ENCODE data around the gene KRTAP1-3.
"Not testable (repeated sequence)": the region's sequence is repeated elsewhere in the genome, so short reads cannot be mapped to it uniquely, and the experiment has no call there.

Gene KRTAP1-3

DNA sequence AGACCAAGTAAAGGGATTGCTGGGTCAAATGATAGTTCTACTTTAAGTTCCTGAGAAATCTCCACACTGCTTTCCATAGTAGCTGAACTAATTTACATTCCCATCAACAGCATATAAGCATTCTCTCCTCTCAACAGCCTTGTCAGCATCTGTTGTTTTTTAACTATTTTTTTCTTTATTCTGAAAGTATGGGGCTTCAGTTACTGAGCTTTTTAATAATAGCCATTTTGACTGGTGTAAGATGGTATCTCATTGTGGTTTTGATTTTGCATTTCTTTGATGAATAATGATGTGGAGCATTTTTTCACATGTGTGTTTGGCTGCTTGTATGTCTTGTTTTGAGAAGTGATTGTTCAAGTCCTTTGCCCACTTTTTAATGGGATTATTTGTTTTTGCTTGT, 17.9 kb upstream of the KRTAP1-3 start:
- DNase-seq, result no peak

DNA sequence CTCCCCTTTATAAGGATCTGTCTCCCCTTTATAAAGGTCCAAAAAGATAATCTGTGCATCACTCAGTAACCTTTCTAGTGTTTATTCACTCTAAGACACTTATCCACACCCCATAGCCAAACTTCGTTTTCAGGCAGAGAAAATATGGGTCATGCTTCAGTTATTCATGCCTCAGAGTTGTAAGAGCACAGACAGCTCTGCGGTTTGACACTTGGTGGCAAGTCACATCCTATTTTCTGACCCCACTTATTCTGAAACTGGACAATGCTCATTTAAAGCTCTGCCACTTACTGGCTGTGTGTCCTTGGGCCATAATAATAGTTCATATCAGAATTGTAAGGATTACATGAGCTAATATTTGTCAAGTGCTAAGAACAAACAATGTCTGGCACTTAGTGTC, 14.4 kb upstream of the KRTAP1-3 start:
- DNase-seq, result no peak

DNA sequence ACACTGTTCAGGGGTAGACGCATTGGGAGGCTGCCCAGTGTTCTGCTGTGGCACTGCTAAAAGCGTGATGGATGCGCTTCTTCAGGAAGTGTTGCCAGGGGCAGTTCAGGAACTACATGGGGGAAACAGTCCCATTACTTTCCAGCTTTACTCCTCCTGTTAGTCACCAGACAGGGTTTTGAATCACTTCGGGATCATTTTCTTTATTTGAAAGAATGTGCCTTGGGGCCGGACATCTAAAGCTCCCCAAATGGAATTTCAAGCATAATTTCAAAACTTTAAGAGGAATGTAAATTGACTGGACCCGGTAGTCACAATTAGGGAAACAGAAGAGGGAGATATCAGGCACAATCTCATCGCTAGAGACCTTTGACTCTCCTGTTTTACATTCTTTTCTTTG, 13.8 kb upstream of the KRTAP1-3 start:
- no peak for DNase-seq

DNA sequence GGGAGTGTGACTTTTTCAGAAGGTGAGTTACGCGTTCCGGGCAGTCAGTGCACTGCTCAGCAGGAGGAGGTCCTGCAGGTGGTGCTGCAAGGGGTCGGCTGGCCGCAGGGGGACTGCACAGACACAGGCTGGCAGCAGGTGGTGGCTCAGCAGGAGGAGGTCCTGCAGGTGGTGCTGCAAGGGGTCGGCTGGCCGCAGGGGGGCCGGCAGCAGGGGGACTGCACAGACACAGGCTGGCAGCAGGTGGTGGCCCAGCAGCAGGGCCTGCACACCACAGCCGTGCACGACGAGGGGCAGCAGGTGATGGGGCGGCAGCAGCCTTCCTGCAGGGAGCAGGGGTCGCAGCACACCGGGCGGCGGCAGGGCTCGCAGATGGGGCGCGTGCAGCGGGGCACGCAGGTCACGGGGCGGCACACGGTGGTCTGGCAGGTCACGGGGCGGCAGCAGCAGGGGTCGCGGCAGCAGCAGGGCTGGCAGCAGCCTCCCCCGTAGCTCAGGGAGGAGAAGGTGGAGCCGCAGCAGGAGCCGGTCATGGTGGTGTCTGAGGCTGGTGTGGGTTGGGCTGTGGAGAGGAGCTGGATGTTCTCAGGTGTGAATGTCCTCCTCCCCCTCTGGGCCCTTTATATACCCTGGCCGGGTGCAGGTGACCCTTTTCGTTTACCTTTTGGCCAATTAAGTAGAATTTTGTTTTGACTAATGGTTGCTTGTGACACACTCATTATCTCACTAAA, 12.2 kb upstream of the KRTAP1-3 start, which contains the start of gene KRTAP2-1:
TSS of gene KRTAP2-1 (minus strand) at position 582 of the 731 bp plus-strand sequence. CDS start at position 533, 49 bp downstream.
- not testable (repeated sequence) for DNase-seq

DNA sequence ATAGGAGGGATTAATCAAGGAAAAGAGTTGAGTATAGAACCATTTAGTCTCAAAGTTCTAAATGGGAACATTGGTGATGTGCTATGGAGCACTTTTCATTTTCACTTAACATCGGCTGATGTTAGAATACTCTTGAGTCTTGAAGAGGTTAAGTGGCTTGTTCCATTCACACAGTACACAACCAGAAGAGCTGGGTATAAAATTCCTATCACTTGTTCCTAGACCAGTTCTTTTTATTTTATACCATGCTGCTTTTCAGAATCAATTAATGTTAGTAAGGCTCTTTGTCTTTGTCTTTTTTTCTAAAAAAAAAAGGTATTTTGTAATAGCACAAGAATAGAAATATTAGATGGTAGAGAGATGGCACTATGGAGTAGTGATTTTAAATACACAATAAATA, 8.3 kb upstream of the KRTAP1-3 start:
- DNase-seq, result no peak

DNA sequence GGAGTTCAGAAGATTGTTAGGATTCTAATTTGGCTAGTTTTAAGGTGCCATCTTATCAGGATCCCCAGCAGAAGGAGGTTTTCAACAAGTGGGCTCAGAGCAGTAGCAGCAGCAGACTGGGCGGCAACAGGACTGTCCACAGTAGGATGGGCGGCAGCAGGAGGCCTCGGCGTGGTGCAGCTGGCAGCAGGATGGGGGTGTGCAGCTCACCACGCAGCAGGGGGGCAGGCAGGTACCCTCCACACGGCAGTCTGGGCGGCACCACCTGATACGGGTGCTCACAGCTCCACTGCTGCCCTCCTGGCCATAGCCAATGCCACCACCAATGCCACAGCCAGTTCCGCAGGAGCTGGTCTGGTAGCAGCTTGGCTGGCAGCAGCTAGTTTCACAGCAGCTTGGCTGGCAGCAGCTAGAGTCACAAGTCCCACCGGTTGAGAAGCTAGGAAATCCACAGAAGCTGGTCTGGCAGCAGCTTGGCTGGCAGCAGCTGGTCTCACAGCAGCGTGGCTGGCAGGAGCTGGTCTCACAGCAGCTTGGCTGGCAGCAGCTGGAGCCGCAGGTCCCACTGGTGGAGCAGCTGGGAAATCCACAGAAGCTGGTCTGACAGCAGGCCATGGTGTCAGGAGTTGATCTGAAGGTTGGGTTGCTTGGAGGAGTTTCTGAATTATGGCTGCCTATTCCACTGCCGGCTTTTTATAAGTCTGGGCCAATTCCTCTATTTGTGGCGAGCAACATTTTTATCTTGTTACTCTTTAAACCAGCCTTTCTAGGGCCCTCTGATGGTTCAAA, 6.3 kb upstream of the KRTAP1-3 start, which contains the start of gene KRTAP1-1:
TSS of gene KRTAP1-1 (minus strand) at position 668 of the 789 bp plus-strand sequence. CDS start at position 615, 53 bp downstream.
- not testable (repeated sequence) for DNase-seq

DNA sequence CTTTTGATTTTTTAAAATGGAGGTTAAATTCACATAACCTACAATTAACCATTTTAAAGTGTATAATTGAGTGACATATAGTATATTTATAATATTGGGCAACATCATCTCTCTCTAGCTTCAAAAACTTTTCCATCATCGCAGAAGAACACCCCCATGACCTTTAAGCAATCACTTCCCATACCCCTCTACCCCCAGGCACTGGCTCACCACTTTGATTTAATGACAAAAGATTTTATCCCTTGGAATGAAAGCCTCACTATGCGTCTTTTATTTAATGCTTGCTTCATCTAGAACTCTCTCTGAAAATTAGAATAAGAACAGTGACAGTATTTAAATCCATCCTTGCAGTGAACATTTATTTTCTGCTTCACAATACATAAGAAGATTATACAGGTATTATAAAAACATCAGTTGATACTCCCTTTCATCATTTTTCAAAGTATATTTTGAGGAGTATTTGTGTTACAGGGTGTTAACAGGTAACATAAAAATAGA, 3.2 kb upstream of the KRTAP1-3 start:
- no peak for DNase-seq

DNA sequence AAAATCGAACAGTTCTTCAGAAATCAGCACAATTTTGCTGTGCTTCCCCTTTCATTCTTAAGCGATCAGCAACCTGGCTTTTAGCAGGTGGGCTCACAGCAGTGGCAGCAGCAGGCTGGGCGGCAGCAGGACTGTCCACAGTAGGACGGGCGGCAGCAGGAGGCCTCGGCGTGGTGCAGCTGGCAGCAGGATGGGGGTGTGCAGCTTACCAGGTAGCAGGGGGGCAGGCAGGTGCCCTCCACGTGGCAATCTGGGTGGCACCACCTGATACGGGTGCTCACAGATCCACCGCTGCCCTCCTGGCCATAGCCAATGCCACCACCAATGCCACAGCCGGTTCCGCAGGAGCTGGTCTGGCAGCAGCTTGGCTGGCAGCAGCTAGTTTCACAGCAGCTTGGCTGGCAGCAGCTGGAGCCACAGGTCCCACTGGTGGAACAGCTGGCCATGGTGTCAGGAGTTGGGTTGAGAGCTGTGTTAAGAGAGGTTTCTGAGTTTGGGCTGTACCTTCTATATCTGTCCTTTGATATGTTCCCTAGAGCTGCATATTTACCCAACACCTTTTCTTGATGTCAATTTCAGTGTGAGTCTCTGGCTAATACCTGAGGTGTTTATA, 4.9 kb downstream of the KRTAP1-3 start, which contains the start of gene KRTAP1-4:
TSS of gene KRTAP1-4 (minus strand) at position 563 of the 613 bp plus-strand sequence. CDS start at position 446, 117 bp downstream.
- DNase-seq, result no peak

DNA sequence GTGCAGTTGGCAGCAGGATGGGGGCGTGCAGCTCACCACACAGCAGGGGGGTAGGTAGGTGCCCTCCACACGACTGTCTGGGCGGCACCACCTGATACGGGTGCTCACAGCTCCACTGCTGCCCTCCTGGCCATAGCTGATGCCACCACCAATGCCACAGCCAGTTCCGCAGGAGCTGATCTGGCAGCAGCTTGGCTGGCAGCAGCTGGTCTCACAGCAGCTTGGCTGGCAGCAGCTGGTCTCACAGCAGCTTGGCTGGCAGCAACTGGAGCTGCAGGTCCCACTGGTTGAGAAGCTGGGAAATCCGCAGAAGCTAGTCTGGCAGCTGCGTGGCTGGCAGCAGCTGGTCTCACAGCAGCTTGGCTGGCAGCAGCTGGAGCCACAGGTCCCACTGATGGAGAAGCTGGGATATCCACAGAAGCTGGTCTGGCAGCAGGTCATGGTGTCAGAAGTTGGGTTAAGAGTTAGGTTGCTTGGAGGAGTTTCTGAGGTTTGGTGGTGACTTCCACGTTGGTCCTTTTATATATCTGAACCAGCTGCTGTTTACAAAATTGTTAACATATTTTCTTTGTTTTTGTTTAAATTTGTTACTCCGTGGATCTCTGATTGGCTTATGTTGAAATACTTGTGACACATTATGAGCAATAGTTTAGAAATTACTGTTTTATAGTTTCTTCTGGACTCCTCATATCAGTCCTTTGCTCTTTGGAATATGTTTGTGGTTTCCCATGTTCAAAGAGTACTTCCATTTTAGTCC, 7.8 kb downstream of the KRTAP1-3 start, which contains the start of gene KRTAP1-5:
TSS of gene KRTAP1-5 (minus strand) at position 494 of the 757 bp plus-strand sequence. CDS start at position 441, 53 bp downstream.
- no peak for DNase-seq

DNA sequence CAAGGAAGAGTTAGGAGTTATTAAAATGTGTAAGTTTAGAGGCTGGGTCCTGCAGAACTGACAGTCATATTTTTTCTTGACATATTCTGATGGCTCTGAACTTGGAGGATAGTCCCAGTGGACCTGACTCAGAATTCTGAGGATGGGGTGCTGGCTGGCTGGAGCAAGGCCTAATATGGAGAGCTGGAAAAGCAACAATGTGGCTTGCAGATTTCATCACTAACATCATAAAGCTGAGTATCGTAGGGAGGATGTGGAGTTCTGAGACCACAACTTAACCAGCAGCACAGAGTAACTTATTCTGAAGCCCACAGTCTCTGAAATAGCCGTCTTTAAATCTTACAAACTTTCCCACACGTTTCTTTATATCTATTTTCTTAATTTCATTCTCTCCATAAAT, 10.0 kb downstream of the KRTAP1-3 start:
- DNase-seq, result no peak

DNA sequence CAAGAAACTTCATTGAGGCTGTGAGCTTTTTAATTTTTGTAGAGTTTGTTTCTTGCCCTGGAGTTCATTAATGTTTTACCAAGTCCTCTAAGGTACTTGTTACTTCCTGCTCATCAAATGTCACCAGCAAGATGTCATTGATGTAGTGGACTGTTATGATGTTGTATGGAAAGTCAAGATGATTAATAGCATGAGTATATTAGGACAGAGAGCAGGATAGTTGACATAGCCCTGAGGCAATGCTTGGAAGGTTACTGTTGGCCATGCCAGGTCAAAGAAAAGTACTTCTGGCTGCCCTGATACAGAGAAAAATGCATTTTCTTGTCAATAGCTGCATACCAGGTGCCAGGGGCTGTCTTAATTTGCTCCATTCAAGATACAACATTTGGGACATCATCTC, 14.3 kb downstream of the KRTAP1-3 start:
- no peak for DNase-seq

DNA sequence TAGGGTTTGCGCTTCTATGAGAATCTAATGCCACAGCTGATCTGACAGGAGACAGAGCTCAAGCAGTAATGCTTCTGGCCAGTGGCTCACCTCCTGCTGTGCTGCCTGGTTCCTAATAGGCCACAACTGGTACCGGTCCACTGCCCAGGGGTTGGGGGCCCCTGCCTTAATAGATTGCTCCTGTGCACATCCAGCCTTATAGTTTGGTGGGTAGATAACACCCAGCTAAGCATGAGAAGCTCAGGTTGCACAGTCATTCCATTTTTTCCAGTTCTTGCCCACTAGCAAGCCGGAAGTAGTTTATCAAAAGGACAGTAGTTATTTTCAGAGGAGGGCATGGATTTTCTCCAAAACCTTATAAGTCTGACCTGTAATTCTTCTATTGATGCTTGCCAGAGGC, 15.3 kb downstream of the KRTAP1-3 start:
- no peak for DNase-seq

DNA sequence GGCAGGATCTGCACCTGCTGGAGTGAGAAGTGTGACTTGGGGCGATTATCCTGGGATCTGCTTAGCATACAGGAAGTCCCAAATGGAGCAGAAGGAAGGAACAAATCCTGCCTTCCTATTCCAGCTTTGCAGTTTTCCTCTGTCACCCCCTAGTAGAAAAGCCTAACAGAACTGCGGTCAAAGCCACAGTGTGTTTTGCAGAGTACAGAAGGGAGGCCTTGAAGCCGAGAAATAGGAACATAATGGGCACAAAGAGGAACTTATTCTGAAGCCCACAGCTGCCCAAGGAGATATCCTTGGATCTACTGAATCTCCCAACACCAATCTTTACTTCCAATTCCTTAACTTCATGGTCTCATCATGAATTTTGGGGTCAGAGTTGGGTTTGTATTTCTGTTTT, 16.1 kb downstream of the KRTAP1-3 start:
- DNase-seq, result no peak

DNA sequence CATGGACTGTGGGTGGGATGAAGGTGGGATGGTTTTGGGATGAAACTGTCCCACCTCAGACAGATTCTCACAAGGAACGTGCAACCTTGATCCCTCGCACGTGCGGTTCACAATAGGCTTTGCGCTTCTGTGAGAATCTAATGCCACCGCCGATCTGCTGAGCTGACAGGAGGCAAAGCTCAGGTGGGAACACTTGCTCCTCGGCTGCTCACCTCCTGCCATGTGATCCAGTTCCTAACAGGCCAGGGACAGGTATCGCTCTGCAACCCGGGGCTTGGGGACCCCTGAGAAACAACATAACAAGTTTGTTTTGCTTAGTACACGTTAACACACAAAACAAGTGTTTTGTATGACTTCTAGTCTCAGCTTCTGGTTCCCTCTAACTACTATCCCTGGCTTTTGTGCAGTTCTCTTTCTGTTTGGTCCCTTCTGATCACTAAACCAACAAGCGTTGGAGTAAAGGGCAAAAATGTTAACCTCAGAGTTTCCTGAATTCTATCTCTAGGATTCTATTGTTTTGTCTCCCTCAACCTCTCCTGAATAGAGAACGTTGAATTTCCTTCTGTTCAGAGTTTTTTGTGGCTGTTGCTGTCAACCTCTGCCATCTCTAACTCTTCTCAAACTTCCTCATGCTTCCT, 18.0 kb downstream of the KRTAP1-3 start:
- no peak for DNase-seq

DNA sequence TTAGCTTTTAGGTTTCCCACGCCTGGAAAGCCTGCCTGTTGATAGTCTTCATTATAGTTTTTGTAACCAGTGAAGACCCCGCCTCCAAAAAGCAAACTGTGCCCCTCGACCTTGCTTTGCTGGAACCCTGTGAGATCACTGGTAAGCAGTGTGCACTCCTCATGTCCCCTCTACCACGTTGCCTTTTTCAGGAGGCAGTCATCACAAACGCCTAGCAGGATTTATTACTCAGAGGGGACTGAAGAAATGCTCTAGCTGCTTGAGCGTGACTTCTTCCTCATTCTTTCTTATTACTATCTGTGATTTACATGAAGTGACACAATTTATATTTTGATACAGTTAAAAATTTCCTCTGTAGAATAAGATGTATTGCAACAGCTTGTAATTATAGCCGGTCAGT, 19.2 kb downstream of the KRTAP1-3 start:
- no peak for DNase-seq

DNA sequence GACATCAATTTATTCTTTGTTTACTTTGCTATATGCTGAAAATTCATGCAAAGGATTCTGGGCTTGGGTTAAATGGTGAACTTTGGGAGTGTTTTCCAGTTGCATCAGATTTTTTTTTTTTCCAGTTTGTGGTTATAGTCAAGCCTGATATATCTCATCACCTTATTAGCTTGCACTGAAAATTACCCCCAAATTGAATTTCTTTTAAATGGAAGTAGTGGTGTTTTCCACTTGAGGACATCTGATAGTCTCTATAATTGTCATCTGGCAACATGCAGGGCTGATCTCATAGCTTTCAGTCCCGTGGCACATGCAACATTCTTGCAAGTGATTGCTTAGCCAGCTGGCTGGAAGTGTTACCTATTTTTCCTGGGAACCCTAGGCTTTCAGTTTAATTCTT, 21.1 kb downstream of the KRTAP1-3 start:
- DNase-seq, result no peak

DNA sequence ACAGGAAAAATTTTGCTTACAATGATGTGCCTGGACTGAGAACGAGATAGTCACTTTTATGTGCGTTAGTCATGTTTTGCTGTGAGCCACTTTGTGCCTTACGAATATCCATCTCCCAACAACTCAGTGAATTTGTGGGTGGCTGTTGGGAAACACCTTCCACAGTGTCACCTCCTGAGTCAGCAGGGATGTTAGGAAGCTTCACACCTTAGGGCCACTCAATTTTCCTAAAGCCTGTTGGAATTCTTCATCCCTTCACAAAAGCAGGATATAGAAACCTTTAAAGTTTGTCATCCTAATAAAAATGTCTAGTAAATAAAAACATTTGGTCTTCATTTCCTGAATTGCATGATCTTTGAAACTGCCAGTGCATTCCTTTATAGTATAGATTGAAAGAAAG, 21.5 kb downstream of the KRTAP1-3 start:
- DNase-seq, result no peak

DNA sequence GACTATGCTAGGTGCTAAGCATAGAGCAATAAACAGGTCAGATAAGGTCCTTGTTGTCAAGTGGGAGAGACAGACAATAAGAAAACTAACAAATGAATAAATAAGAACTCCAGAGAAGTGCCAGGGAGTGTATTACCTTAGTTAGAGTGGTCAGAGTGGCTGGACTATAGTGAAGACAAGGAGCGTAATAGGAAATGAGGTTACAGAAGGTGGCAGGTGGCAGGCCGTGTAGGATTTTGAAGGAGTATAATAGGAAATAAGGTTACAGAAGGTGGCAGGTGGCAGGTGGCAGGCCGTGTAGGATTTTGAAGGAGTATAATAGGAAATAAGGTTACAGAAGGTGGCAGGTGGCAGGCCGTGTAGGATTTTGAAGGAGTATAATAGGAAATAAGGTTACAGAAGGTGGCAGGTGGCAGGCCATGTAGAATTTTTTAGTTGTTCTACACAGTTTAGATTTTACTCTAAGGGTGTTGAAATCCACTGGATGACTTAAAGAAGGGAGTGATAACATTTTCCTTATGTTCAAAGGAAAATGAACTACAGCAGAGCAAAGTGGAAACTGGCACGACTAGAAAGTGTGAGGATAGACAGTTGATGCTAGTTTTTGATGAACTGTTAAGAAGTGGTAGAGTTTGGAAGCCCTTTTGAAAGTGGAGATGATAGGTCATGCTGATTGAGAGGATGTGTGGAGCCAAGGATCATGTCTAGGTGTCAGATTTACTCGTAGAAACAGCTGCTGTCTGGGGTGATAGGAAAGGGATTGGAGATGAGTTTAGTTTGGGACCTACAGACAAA, 22.2 kb downstream of the KRTAP1-3 start:
- no peak for DNase-seq

DNA sequence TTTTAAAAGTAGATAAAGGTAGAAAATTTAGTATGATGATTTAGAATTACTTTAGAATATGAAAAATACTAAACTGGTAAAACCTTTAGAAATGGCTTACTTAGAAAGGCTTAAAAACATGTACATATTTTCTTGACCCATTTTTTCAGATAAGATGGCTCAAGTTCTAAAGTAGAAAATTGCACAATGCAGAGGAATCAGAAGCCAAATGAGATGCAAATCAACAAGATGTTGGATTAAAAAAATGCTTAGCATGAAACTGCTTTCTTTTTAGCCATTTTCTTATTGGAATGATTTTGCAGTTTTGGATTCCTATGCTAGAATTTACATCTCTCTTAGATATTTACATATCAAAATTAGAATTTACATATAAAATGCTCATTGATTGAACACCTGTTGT, 24.2 kb downstream of the KRTAP1-3 start:
- DNase-seq, result no peak

DNA sequence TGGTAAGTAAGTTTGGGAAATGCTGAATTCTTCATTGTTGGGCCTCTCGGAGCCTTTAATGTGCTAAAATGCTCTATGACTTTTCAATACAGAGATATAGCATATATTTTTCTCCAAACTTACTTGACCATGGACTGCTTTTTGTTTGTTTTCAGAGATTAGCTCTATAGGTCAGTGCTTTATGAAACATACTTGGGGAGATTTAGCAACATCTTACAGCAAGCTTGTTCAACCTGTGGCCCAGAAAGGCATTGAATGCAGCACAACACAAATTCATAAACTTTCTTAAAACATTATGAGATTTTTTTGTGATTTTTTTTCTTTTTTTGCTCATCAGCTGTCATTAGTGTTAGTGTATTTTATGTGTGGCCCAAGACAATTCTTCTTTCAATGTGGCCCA, 24.7 kb downstream of the KRTAP1-3 start:
- no peak for DNase-seq

DNA sequence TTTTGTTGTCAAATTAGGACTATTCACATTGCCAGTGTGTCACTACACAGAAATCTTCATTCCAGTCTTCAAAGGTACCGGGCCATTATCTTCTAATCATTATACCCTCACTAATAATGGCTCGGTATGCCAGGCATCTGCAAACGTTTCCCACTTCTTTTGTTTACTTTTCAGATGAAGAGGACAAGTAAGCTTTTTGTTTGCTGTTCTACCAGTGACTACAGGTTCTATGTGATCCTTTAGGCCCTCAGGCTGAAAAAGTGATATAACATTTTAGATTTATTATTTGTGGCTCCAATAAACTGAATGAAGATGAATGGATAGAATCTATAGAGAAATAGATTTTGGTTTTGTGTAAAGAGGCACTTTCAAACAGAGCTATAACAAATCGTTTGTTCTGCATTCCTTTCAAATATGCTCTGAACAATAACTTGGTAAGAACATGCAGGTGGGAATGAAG, 25.3 kb downstream of the KRTAP1-3 start:
- no peak for DNase-seq

Data from bone marrow (tissue), 2 donors.